Measurements from ENCODE around the gene SH3PXD2A.
"Not testable (repeated sequence)": the region's sequence is repeated elsewhere in the genome, so short reads cannot be mapped to it uniquely, and the experiment has no call there.

The SH3PXD2A gene

GRCh38 chr10:103646304-103646703 lies 209.1 kb downstream of the SH3PXD2A start:
- no peak for DNase-seq (ENCODE audit: low read depth in 2 of 2)

- DNase-seq (ENCODE audit: low read depth in 2 of 2) = no peak
Measured at GRCh38 chr10:103645141-103646054, 210.0 kb downstream of the SH3PXD2A start.

GRCh38 chr10:103643381-103643780 lies 212.0 kb downstream of the SH3PXD2A start:
- no peak for DNase-seq (ENCODE audit: low read depth in 2 of 2)

GRCh38 chr10:103641326-103641725 lies 214.1 kb downstream of the SH3PXD2A start:
- no peak for DNase-seq (ENCODE audit: low read depth in 2 of 2)

- DNase-seq (ENCODE audit: low read depth in 2 of 2) = no peak
Measured at GRCh38 chr10:103640436-103641181, 214.8 kb downstream of the SH3PXD2A start.

GRCh38 chr10:103638948-103639347 lies 216.4 kb downstream of the SH3PXD2A start:
- no peak for DNase-seq (ENCODE audit: low read depth in 2 of 2)

GRCh38 chr10:103637927-103638557 lies 217.3 kb downstream of the SH3PXD2A start:
- DNase-seq (ENCODE audit: low read depth in 2 of 2) = no peak

GRCh38 chr10:103637011-103637410 lies 218.4 kb downstream of the SH3PXD2A start:
- DNase-seq (ENCODE audit: low read depth in 2 of 2) = no peak

GRCh38 chr10:103636492-103636891 lies 218.9 kb downstream of the SH3PXD2A start:
- DNase-seq (ENCODE audit: low read depth in 2 of 2) = no peak

- no peak for DNase-seq (ENCODE audit: low read depth in 2 of 2)
Measured at GRCh38 chr10:103635580-103635979, 219.8 kb downstream of the SH3PXD2A start.

GRCh38 chr10:103633846-103634245 lies 221.5 kb downstream of the SH3PXD2A start:
- no peak for DNase-seq (ENCODE audit: low read depth in 2 of 2)

GRCh38 chr10:103632871-103633270 lies 222.5 kb downstream of the SH3PXD2A start:
- not testable (repeated sequence) for DNase-seq (ENCODE audit: low read depth in 2 of 2)

GRCh38 chr10:103632247-103632642 lies 223.1 kb downstream of the SH3PXD2A start:
- DNase-seq (ENCODE audit: low read depth in 2 of 2) = no peak

GRCh38 chr10:103630156-103630555 lies 225.2 kb downstream of the SH3PXD2A start:
- no peak for DNase-seq (ENCODE audit: low read depth in 2 of 2)

- no peak for DNase-seq (ENCODE audit: low read depth in 2 of 2)
Measured at GRCh38 chr10:103629581-103629980, 225.8 kb downstream of the SH3PXD2A start.

- no peak for DNase-seq (ENCODE audit: low read depth in 2 of 2)
Measured at GRCh38 chr10:103627893-103628292, 227.5 kb downstream of the SH3PXD2A start.

- DNase-seq (ENCODE audit: low read depth in 2 of 2) = no peak
Measured at GRCh38 chr10:103627111-103627892, 228.1 kb downstream of the SH3PXD2A start.

GRCh38 chr10:103626178-103626577 lies 229.2 kb downstream of the SH3PXD2A start:
- DNase-seq (ENCODE audit: low read depth in 2 of 2) = no peak

- no peak for DNase-seq (ENCODE audit: low read depth in 2 of 2)
Measured at GRCh38 chr10:103622935-103623574, 232.3 kb downstream of the SH3PXD2A start.

GRCh38 chr10:103622286-103622685 lies 233.1 kb downstream of the SH3PXD2A start:
- DNase-seq (ENCODE audit: low read depth in 2 of 2) = no peak

- no peak for DNase-seq (ENCODE audit: low read depth in 2 of 2)
Measured at GRCh38 chr10:103621783-103622125, 233.6 kb downstream of the SH3PXD2A start.
